Karpas-422 (cell line): ENCODE data around the gene ELF1. TPM values are rescaled to one million over a fixed set of nuclear protein-coding genes. Genes with fewer than 3 reads are reported as not detected.

Experiments used
- DNase-seq: peaks from one replicate; pipeline ENCODE4 v3.0.0-alpha.2; 2015
- H2AFZ ChIP-seq: fragments of 200-600 bp; sonication (generic); 2 replicates; pipeline ENCODE4 v1.6.1; 2014; ENCODE audit warnings: antibody characterized with exemption, low read length, mixed read lengths
- H3K27ac ChIP-seq: fragments of 200-600 bp; sonication (generic); 2 replicates; pipeline ENCODE4 v1.5.1; 2014; ENCODE audit warnings: mild to moderate bottlenecking, low read length, moderate library complexity
- H3K27me3 ChIP-seq: fragments of 200-600 bp; sonication (generic); 2 replicates; pipeline ENCODE4 v1.6.1; 2014; ENCODE audit warnings: low read length, mixed read lengths
- H3K36me3 ChIP-seq: fragments of 200-600 bp; sonication (generic); 2 replicates; pipeline ENCODE4 v1.6.1; 2014; ENCODE audit warnings: low read length, mixed read lengths; ENCODE audit not compliant: insufficient read depth
- H3K4me1 ChIP-seq: fragments of 200-600 bp; sonication (generic); 2 replicates; pipeline ENCODE4 v1.6.1; 2014; ENCODE audit warnings: mild to moderate bottlenecking, low read length, mixed read lengths
- H3K4me2 ChIP-seq: fragments of 200-600 bp; sonication (generic); 2 replicates; pipeline ENCODE4 v1.6.1; 2014; ENCODE audit warnings: low read length, low read depth, mild to moderate bottlenecking; ENCODE audit not compliant: poor library complexity, severe bottlenecking
- H3K4me3 ChIP-seq: fragments of 200-600 bp; sonication (generic); 2 replicates; pipeline ENCODE4 v1.5.1; 2014; ENCODE audit warnings: mild to moderate bottlenecking, antibody characterized with exemption, low read length, mixed read lengths
- H3K79me2 ChIP-seq: fragments of 200-600 bp; sonication (generic); 2 replicates; pipeline ENCODE4 v1.6.1; 2014; ENCODE audit warnings: mild to moderate bottlenecking, low read length, mixed read lengths
- H3K9ac ChIP-seq: fragments of 200-600 bp; sonication (generic); 2 replicates; pipeline ENCODE4 v1.6.0; 2014; ENCODE audit warnings: low read length
- H3K9me2 ChIP-seq: fragments of 200-600 bp; sonication (generic), shearing (Covaris generic); replicated peaks from 2 replicates; pipeline ENCODE4 v1.6.0; 2014; ENCODE audit warnings: mild to moderate bottlenecking, low read length, moderate library complexity; ENCODE audit not compliant: insufficient read depth
- H3K9me3 ChIP-seq: fragments of 300-700, 200-600 bp; sonication (generic); 2 replicates; pipeline ENCODE4 v1.6.1; 2014; ENCODE audit warnings: low read length, mixed read lengths
- H4K20me1 ChIP-seq: fragments of 200-600 bp; sonication (generic); 2 replicates; pipeline ENCODE4 v1.6.1; 2014; ENCODE audit warnings: mild to moderate bottlenecking, antibody characterized with exemption, low read length, low read depth; ENCODE audit not compliant: insufficient read depth
- total RNA-seq: library from RNA; depleted of rRNA; stranded (reverse); fragments of >200 nt; shearing (Covaris generic); gene quantifications from 2 replicates; pipeline ENCODE4 v1.2.3, GENCODE V29; 2014; ENCODE audit warnings: low replicate concordance

ELF1 gene
- total RNA-seq, 1 experiment from 2014 or later, result 84.0 TPM

DNA sequence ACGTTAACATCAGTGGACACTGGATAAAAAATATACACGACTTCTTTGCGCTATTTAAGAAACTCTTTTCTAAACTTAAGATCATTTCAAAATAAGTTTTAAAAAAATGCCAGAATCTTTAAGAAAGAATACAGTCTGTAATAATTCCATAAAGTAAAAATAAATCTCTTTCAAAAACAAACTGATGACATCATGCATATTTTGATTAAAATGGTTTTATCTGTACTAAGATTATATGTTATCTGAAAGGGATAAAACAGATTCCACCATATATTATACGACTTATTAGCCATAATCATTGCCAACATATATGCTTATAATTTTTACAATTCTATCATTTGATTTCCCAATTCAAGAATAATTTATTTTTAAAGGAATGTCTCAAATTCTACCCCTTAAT lies 15.3 kb upstream of the ELF1 start:
- Histone ChIP-seq H3K4me3 (no peak overlapping the region), H4K20me1 (no peaks in the 10 kb centered on the region), H2AFZ (no peak overlapping the region), H3K9me2 (no peaks in the 10 kb centered on the region), H3K4me1 (no peaks in the 10 kb centered on the region), H3K36me3 (no peaks in the 10 kb centered on the region), H3K9ac (no peak overlapping the region), H3K27ac (no peak overlapping the region), H3K27me3 (no peaks in the 10 kb centered on the region), H3K4me2 (no peak overlapping the region), H3K9me3 (no peaks in the 10 kb centered on the region), H3K79me2 (no peaks in the 10 kb centered on the region)
- DNase-seq, result no peak

DNA sequence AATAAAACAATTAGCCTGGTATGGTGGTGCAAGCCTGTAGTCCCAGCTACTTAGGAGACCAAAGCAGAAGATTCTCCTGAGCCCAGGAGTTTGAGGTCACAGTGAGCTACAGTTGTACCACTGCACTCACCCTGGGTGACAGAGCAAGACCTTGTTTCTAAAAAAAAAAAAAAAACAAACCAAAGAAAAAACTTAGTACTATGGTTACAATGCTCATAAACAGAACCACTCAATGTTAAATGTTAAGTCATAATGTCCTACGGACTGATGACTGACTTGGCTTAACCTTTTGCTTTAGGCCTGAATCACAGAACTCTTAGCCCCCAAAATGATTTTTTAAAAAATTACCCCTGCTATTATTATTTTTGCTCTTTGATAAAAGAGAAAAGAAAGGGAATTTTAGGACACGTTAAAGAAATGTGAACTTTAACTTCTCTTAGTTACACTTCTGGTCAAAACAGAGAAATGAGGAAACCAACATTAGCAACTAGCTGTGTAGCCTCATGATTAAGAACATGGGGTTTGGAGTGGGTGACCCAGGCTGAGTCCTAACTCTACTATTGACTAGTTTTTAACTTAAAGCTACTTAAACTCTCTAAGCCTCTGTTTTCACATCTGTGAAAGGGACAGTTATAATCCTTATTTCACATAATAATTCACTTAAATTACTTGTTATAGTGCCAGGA lies 13.7 kb upstream of the ELF1 start:
- Histone ChIP-seq H3K9me3 (no peaks in the 10 kb centered on the region), H3K27ac (no peak overlapping the region), H3K9ac (no peak overlapping the region), H3K27me3 (no peaks in the 10 kb centered on the region), H3K4me3 (no peak overlapping the region), H3K79me2 (no peaks in the 10 kb centered on the region), H4K20me1 (no peaks in the 10 kb centered on the region), H3K4me2 (no peak overlapping the region), H3K36me3 (no peaks in the 10 kb centered on the region), H3K9me2 (no peaks in the 10 kb centered on the region), H2AFZ (no peak overlapping the region), H3K4me1 (no peaks in the 10 kb centered on the region)
- DNase-seq, result no peak

DNA sequence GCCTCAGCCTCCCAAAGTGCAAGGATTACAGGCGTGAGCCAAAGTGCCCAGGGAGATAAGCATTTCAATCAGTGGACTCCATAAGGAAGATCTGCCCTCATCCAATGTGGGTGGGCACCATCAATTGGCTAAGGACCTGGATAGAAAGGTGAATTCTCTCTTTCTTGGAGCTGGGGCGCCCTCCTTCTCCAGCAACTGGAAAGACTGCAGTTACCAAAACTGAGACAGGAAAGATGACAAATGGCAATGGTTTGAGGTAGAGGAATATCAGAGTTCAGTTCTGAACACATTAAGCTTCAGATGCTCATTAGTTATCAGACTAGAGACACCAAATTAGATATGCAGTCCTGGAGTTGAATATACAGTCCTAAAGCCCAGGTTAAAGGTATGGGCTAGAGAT lies 10.5 kb upstream of the ELF1 start:
- no peak overlapping the region for H2AFZ ChIP-seq
- no peaks in the 10 kb centered on the region for H3K9me3 ChIP-seq
- no peaks in the 10 kb centered on the region for H3K4me1 ChIP-seq
- H4K20me1 ChIP-seq, result no peaks in the 10 kb centered on the region
- H3K9me2 ChIP-seq, result no peaks in the 10 kb centered on the region
- no peak overlapping the region for H3K4me2 ChIP-seq
- no peaks in the 10 kb centered on the region for H3K79me2 ChIP-seq
- DNase-seq, result peak; percentile 63
- no peaks in the 10 kb centered on the region for H3K36me3 ChIP-seq
- H3K27me3 ChIP-seq, result no peaks in the 10 kb centered on the region
- no peak overlapping the region for H3K9ac ChIP-seq
- H3K27ac ChIP-seq, result no peak overlapping the region
- H3K4me3 ChIP-seq, result no peak overlapping the region

DNA sequence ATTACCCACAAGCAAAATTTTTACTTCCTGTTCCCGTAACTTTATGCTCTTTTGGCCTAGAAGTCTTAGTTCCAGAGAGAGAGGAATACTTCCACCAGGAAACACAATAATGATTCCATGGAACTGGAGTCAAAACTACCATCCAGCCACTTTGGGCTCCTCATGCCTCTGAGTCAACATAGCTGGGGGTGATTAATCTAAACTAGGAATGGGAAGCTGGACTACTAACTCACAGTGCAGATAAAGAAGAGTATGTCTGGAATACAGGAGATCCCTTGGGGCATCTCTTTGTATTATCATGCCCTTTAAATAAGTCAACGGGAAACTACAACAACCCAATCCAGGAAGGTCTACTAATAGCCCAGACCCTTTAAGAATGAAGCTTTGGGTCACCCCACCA lies 8.9 kb upstream of the ELF1 start:
- no peak overlapping the region for H3K27ac ChIP-seq
- H3K27me3 ChIP-seq, result no peaks in the 10 kb centered on the region
- no peaks in the 10 kb centered on the region for H3K36me3 ChIP-seq
- H3K4me3 ChIP-seq, result no peak overlapping the region
- H3K4me2 ChIP-seq, result no peak overlapping the region
- H2AFZ ChIP-seq, result no peak overlapping the region
- H3K4me1 ChIP-seq, result no peaks in the 10 kb centered on the region
- no peak overlapping the region for H3K9ac ChIP-seq
- H3K79me2 ChIP-seq, result no peaks in the 10 kb centered on the region
- no peaks in the 10 kb centered on the region for H4K20me1 ChIP-seq
- no peaks in the 10 kb centered on the region for H3K9me3 ChIP-seq
- no peak for DNase-seq
- H3K9me2 ChIP-seq, result no peaks in the 10 kb centered on the region

DNA sequence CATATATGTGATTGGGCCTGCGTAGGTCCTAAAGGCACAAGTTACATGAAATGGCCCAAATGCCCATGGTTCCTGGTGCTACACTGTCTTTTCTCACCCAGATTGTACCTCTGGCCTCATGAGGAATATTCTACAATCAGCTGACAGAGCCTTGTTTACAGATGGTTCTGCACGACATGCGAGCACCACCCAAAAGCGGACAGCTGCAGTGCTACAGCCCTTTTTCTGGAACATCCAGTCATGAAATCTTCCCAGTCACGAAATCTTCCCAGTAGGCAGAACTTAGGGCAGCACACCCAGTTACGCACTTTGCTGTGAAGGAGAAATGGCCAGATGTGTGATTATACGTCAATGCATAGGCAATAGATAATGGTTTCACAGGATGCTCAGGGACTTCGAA lies 7.7 kb upstream of the ELF1 start:
- Histone ChIP-seq H3K27me3 (no peaks in the 10 kb centered on the region), H3K4me1 (no peaks in the 10 kb centered on the region), H3K9ac (no peak overlapping the region), H3K4me2 (no peak overlapping the region), H2AFZ (no peak overlapping the region), H3K4me3 (no peak overlapping the region), H3K79me2 (no peaks in the 10 kb centered on the region), H3K9me3 (no peaks in the 10 kb centered on the region), H3K27ac (no peak overlapping the region), H3K9me2 (no peaks in the 10 kb centered on the region), H4K20me1 (no peaks in the 10 kb centered on the region), H3K36me3 (no peaks in the 10 kb centered on the region)
- DNase-seq, result no peak

DNA sequence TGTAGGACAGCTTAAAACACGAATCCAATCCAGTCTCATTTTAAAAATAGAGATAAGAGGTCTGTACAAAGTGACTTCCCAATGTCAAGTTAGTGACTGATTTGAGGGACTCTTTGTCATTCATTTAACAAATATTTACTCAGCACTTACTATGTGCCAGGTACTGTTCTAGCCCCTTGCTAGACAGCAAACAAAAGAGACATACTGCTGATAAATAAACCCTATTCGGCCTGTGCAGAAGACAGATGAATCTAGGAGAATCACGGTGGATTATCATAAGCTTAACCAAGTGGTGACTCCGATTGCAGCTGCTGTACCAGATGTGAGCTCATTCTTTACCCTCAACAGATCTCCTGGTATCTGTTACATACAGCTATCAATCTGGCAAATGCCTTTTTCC lies 6.4 kb upstream of the ELF1 start:
- no peak overlapping the region for H3K4me2 ChIP-seq
- H3K9ac ChIP-seq, result no peak overlapping the region

DNA sequence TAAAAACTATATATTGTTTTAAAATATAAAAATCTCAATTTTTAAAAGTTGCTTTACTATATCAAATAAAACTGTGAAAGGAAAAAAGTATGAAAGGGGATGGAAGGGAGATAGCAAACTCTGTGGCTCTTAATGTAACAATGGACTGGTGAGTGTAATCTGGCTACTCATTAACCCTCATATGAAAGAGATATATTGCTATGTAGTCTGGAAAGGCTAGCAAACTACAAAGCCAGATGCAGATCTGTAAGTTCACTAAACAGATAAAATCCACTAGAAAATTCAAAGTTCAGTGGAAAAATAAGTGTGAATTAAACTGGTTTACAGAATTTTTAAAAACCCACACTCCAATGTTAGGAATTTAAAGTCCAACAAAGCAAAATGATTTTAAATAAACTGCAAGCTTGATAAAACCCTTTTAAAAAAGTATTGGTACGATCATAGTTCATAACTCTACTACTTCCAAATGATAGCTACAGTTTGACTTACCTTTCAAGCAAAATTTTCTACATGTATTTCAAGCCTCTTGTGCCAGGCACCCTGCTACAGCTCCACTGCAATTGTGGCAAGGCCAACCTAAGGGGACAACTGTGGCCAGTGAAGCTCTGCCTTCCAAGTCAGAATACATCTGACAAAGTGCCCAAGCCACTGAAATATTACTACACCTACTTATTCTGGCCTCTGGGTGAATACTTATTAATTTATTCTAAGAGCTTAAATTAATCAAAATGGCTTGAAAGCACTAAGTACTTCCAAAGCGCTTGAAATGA lies 647 bp upstream of the ELF1 start:
- peaks cover 35% of the 10 kb centered on the region for H3K4me1 ChIP-seq
- H3K4me3 ChIP-seq, result no peak overlapping the region
- peaks cover 42% of the 10 kb centered on the region for H3K79me2 ChIP-seq

More for the DNA sequence above, 6.4 kb upstream of the ELF1 start:
- Histone ChIP-seq H3K9me2 (no peaks in the 10 kb centered on the region), H3K4me3 (no peak overlapping the region), H4K20me1 (no peaks in the 10 kb centered on the region), H2AFZ (no peak overlapping the region), H3K9me3 (no peaks in the 10 kb centered on the region), H3K36me3 (no peaks in the 10 kb centered on the region), H3K27me3 (no peaks in the 10 kb centered on the region), H3K4me1 (no peaks in the 10 kb centered on the region; the same call in 1 of the 2 replicates), H3K79me2 (no peaks in the 10 kb centered on the region), H3K27ac (no peak overlapping the region)
- no peak for DNase-seq

DNA sequence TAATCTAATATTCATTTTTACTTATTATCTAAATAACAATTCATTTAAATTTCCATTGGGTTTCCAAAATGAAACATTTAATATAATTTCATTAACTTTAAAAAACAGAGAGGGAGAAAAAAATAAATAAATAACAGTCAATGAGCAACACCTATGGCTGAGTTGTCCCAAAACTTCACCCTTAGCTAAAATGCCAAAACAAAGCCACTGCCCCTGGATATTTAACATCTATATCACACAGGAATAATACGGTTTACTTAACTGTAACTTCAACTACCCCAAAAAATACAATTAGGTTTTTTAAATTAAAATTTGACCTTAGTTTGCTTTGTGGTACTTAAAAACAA lies 541 bp downstream of the ELF1 start:
- Histone ChIP-seq H3K4me1 (peaks cover 35% of the 10 kb centered on the region), H3K36me3 (peaks cover 19% of the 10 kb centered on the region; the same call in 1 of the 2 replicates), H3K4me3 (peak overlapping the region; percentile 81), H3K9me2 (no peaks in the 10 kb centered on the region), H3K4me2 (peak overlapping the region; percentile 81), H2AFZ (no peak overlapping the region), H3K9me3 (no peaks in the 10 kb centered on the region), H4K20me1 (no peaks in the 10 kb centered on the region), H3K27me3 (no peaks in the 10 kb centered on the region), H3K9ac (peak overlapping the region; percentile 79), H3K79me2 (peaks cover 54% of the 10 kb centered on the region), H3K27ac (peak overlapping the region; percentile 95)
- DNase-seq, result no peak

More for the DNA sequence above, 647 bp upstream of the ELF1 start:
- H3K27ac ChIP-seq, result peak overlapping the region; percentile 95
- peaks cover 10% of the 10 kb centered on the region; the same call in 1 of the 2 replicates for H3K36me3 ChIP-seq
- peak overlapping the region; percentile 81 for H3K4me2 ChIP-seq
- no peaks in the 10 kb centered on the region for H3K9me2 ChIP-seq
- H4K20me1 ChIP-seq, result no peaks in the 10 kb centered on the region
- no peaks in the 10 kb centered on the region for H3K9me3 ChIP-seq
- H3K27me3 ChIP-seq, result no peaks in the 10 kb centered on the region
- H3K9ac ChIP-seq, result peak overlapping the region; percentile 13
- DNase-seq, result no peak
- H2AFZ ChIP-seq, result 0 out of 2 replicates have a peak overlapping the region, but pooled peaks have one; percentile 35
